HG03575 (cell line): ENCODE data around the gene SLX4IP.

Experiments used
- ATAC-seq: cut with Tn5 transposase; IDR thresholded peaks from one replicate; pipeline ENCODE4 v1.9.1; 2021; ENCODE audit not compliant: unreplicated experiment, insufficient number of reproducible peaks, low FRiP score; ENCODE audit errors: extremely low read depth

SLX4IP gene

DNA sequence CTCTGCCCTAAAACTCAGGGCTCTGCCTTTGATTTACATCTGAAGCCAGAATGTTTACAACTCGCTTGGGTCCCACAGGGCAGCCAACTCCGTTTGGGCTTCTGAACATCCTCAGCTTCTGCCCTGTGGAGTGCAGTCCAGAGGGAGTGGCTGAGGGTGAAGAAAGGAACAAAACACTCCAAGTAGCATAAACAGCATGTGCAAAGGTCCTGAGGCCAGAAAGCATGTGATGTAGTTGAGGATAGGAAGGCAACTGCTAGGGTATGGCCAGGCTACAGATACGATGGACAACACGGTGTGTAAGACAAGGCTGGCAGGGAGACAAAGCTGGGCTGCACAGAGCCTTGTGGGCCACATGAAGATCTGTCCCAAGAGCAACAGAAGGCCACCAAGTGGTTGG, 226.2 kb downstream of the SLX4IP start:
- no peak for ATAC-seq

DNA sequence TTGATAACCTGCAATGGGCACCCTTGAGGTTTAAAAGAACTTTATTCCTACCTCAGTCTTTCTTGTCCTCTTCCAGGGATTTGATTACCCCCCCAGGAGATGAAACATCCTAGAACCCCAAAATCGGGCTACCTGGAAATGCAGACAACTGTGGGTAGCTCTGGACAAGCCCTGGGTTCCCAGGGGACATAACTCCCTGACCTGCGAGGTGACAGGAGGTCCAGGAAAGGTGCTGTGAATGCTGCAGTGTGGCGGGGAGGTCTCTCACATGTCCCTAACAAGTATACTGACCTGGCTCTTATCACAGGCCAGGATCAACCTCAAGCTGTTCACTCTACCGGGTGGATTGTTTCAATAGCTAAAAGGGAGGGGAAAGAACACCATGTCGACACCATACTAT, 227.0 kb downstream of the SLX4IP start:
- no peak for ATAC-seq

DNA sequence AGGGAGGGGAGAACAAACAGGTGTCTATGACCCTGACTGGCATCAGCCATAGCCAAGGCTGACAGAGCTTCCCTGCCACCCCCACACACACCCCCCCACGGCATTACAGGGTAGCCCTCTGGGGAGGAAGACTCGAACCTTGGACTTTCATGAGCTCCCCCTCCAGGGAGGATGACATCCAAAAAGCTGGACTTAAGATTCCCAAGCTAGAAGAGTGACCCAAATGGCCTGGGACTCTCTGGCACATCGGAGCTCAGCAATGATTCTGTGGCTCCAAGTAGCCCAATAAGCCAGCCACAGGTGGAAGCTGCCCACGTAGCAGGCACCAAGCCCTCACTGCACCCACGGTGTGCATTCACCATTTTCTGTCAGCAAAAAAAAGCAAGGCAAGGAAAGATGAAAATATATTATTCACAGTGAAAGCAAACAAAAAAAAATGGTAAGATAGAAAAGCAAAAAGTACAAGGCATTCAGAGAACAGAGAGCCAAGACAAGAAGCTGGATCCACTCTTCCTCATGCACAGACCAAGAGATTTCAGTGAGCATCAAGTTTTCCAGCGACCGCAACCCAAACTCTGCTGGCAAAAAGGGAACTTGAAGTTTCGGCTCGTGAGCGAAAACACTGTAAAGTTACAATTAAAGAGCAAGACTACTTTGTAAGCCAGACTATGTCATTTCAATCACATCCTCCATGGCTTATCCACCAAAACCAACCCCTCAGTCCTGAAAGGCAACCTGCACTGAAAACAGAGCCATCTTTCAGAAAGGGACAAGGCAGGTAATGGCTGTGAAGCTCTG, 227.8 kb downstream of the SLX4IP start:
- no peak for ATAC-seq

DNA sequence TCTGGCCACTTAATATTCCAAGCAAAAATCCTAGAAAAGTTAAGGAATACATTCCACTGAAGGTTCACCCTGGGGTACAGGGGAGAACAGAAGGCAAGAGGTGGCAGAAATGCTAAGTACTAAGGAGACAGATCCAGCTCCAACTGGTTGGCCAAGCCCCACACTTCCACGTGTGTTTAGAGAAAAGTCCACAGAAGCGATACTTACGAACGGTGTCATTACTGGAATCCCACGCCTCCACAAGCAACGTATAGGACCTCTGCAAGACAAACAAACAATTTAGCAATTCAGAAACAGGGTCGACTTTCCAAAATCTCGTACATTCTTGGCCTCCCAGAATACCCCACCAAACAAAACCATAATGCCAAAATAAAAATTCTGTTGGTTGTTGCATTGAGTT, 228.7 kb downstream of the SLX4IP start:
- no peak for ATAC-seq

DNA sequence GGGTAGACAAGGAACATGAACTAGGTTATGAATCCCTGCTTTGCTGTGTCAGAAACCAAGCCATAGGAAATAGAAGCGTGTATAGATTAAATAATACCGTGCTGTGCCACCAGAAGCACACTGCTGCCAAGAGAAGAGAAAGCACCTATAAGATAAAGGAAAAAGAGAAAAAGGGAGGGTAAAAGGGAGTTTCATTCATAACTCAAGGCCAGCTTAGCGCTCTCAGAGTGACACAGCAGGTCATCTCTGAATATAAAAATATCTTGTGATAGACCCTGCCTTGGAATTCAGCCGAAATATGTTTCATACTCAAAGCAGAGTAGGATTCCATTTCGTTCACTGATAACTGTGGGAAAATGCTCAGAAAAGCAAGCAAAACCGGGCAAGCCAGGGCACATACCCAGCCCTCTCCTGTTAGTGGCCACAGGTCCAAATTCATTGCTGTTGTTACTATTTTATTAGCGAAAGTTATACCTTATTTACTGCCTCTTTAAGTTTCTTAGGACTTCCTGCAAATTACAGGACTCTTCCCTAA, 230.0 kb downstream of the SLX4IP start:
- no peak for ATAC-seq

DNA sequence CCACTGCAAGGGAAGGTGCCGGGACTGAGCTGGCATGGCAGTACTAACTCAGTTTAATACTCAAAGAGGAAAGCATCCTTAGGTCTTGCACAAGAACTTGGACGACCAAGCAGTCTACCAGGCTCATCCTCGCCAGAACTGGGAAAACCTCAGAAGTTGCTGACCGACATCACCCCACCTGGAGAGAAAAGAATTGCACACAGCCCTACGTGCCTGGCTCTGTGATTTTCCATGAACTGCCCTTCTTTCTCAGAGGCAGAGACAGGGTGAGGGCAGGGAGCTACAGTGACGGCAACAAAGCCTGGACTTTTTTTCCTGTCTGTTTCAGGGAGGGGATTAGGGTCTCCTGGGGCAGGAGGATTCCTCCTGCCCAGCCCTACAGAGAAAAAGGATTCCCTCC, 230.7 kb downstream of the SLX4IP start:
- ATAC-seq = no peak

DNA sequence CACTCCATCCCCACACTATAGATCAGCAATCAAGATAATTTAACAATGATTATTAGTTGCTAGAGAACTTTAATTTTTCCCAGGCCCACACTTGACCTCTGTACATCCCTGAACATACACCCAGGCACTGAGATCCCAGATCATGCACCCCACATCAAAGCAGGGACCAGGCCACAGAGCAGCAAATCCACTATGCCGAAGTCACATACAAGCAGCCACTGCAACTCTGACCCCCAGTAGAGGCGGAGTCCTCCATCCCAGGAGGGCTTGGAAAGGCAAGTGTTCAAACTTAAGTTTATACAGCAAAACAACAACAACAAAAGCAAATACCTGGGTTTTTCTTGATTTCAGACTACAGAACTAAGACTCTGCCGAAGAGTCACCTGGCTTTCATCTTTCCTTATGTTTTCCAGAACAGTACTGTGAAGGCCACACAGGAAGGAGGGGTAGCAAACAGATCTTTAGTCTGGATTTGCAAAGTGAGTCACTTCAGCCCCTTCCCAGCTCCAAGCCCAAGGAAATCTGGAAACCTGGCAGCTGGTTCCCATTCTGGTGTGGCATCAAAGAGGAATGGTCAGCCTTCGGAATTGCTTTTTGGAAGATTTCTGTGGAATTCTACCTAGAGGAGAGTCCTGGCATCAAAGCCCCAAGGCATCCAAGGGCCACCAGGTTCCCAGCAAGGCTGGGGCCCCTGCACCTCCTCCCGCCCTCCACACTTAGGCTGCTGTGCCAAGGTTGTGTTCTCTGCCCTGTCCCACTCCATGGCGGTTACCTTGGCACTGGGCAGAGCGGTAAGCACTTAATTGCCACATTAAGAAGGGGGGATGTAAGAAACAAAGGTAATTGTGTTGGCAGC, 231.3 kb downstream of the SLX4IP start:
- no peak for ATAC-seq

DNA sequence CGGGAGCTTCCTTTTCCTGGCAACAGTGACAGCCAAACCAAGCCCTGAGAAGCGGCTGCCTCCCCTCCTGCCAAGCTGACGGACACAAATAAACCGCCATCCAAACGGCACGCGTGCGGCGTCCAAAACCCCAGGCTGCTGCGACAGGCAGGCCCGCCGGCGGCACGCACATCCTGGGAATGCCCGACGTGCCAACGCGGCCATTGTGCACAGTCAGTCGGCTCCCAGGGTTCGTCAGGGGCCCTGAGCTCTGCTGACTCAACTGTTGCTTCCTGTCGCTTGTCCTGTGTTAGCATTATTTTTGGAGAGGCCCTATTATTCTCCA, 231.9 kb downstream of the SLX4IP start:
- ATAC-seq = no peak

DNA sequence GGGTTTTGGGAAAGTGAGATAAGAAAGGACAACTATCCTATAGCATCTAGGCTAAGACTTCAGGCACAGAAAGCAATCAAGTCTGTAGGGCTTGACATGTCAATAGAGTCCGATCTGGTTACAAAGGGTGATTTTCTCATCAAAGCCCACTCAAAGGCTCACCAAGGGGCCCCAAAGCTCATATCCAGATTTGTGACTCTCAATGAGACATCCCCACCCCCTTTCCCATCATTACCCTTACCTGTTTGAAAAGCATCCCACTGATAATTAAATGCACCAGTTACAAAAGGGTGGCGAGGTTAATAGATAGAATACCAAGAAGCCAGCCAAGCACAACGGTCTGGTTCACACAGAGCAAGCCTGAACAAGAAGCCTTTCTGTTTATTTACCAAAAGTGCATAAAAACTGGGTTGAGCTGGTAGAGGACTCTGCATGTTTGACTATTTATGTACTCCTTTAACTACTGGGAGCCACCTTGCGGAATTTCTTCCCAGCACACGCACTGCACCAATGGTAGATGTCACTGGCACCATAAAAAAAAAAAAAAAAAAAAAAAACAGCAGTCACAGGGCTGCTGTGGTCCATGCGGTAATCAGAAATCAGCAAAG, 232.6 kb downstream of the SLX4IP start:
- ATAC-seq = no peak

DNA sequence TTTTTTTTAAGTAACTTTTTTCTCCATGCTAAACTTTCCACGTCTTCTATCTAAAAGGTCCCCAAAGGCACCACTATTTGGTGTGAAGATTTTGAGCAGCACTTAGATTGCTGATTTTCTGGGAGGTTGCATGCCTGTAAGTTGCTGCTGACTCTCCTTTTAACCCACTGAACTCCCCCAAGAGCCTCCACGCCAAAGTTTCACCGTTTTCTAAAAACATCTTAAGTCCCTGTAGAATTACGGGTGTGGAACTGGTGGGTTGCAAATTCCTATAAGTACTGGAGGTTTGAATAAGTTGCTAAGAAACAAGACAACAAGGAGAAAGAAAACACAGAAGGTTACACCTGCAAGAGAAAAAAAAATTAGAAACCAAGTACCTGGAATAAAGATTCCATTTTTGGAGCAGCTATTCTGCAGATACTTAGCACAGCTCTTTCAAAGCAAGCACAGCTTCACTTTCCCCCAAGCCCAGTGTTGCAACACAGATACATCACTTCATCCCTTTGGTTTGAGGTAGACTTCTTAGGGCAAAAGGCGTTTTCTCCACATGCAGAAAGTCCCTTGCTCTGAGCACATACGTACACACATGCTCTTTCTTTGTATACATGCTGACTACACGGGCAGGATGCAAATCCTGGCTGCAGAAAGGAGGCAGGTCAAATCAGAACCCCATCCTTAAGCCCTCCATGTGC, 233.7 kb downstream of the SLX4IP start:
- ATAC-seq = no peak

DNA sequence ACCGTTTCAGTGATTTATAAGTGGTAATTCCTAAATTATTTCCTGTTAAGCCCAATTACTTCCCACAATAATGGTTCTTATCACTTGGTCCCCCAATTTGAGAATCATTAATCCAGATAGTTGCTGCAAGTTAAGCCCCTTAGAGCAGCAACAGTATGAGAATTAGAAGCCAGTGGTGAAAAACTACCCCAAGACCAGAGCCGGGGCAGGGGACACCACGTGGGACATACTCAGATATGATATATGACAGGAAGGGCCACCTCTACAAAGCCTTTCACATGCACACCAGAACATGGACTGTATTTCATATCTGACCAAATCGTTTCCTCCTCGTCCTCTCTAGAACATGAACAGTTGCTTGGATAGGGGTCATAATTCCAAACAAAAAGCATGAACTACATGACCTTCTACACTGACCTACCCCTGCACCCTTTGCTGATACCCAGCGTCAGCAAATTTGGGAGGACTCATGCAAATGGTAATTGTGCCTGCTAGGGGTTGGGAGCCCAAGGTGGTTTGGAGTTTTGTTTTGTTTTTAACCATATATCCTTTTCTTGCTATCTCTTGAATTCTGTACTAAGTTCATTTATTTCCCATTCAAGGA, 234.8 kb downstream of the SLX4IP start:
- ATAC-seq = no peak

DNA sequence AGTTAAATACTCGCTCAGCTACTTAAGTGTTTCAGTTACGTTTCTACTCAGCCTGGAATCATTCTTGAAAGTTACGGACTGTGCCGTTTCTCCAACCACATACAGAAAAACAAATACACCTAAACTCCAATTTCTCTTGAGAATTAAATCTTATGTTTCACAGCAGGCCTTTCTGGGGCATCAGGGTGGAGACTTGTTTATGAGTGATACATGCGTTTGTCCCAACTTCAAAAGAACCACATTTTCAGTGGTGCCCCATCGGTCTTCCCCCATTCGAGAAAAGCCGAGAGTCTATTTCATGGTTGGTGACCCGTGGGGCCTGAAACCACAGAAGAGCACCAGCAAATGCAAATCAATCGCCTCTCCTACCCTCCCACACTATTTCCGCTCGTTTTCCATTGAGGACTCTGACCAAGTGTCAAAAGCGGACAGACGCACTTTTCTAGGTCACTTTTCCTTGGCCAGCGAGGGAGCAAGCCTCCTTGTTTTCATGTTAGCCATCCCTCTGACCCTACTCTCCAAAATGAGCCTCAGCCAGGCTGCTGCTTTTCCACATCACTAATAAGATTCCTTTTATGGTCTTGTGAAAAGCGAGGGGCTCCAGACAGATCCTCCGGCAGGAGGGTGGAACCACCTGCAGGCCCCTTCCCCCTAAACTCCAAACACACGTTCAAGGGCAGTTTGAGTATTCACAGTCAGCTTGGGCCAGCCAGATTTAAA, 235.6 kb downstream of the SLX4IP start:
- no peak for ATAC-seq

DNA sequence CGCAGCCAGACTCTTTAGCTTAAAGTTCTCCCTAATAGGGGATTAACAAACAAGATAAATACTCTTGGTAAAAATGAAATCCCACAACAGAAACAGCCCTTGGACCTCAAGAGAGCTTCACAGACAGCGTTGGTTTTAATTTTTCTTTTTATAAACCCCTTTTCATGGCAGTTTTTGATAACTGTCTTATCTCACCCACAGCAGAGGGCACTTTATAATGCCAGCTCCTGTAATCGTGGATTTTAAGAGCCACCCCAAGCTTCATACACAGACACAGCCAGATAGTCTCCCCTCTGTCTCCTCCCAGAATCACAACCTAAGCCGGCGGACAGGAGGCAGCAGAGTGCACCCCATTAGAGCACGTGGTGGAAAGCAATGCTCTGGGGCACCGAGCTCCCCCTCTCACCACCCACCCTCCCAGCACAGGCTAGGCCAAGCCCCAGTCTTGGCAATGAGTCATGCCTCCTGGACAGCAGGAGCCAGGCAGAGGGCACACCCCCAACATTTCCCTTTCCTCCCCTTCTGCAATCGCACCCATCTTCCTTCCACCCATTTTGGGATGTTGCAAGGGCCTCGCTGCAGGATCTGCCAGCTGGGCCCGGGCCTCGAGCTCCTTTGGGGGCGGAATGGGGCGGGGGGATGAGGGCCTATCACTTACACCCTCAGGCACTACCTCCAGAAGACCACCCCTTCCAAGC, 236.3 kb downstream of the SLX4IP start:
- peak; percentile 26 for ATAC-seq

DNA sequence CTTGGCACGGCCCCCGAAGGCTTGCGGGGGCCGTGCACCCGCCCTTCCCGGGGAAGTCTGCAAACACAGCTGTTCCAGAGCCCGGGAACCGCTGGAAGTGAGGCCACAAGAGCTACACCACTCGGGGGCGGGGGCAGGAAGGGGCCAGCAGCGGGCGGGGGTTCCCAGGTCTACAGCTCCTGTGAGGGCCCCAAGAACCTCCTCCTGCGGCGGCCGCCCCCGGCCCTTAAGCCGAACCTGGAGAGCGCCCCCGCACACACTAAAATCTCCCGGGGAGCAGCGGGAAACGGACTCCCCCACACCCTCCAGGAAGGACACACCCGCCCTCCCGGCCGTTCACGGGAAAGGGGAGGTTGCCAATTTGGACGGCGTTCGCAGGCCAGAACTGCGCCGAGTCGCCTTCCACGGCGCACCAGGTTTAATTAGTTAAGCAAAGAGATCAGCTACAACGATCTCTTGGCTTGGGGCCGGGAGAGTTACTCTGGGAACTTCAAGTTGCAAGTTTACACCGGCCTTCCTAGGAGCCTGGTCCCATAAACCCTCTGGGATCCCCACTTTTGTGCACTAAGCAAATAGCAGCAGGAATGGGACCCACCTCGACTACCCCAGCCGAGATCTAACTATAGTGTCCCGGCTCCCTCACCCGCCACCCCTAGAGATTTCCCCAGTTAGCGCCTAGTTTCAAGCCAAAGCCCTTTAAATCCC, 237.0 kb downstream of the SLX4IP start:
- ATAC-seq = no peak

DNA sequence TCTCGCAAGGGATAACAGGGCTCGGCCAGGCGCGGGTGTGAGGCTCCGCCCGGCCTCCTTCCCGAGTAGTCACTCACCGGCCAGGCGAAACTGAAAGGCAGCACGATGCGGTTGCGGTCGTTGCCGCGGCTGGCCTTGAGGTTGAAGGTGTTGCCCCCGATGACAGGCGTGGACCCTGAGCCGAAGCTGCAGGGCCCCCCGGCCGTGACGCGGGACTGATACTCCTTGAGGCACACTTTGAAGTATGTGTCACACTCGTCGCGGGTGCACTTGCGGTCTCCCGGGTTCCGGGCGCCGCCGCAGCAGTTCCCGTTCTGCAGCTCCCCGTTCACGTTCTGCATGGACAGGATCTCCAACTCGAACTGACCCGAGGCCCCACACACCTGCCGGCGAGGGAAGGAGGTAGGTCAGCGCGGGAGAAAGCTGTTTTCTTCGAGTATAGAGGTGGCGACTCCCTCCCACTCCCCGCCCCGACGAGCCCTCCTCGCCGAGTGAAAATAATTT, 237.6 kb downstream of the SLX4IP start:
- no peak for ATAC-seq

DNA sequence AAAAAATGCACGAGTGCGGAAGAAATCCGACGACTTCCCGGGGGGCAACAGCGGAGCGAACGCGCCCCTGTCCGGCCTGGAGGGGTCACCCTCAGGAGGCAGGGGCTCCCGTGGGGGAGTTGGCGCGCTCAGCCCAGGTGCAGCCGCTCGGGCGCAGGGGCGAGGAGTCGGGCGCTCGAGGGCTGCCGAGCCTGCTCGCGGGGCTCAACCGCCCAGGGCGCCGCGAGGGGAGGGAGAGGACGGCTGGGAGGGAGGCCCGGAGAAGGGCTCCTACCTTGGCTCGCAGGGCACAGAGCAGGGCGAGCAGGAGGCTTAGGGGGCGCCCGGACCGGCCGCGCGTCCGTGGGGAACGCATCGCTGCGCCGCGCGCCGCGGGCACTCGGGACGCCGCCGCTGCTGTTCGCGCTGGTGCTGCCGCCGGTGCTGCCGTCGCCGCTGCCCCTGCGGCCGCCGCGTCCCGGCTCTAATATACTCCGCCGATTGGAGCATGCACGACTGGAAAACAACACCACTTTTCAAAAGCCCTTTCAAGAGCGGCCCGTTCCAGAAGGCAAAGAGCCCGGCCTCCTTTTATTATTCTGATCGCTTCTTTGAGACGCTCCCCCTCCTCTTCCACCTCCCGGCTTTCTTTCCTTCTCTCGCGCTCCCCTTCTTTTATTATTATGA, 238.2 kb downstream of the SLX4IP start:
- no peak for ATAC-seq
